ENCODE results near the gene PWWP2B.

DNA sequence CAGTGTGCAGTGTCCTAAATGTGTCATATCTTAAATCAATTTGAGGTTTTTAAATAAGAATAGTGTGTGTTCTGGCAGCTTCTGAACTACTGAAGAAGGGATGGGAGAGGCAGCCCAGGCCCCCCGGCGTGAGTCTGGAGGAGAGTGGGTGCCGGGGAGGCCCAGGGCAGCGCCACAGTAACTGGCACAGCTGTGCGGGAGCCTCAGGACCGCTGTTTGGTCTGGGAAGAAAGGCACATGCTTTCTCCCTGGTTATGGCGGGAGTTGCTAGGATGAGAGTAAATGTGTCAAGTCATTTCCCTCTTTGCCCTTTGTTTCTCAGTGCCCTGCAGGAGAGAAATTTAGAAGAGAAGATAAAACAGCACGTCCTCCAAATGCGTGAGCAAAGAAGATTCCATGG lies 31.9 kb upstream of the PWWP2B start:
- TF ChIP-seq POLR2A (IDR thresholded peaks at IDR 0.05) = no peak
- no peak for TF ChIP-seq POLR2AphosphoS5 (IDR thresholded peaks at IDR 0.05)
- TF ChIP-seq, protein P1, sequence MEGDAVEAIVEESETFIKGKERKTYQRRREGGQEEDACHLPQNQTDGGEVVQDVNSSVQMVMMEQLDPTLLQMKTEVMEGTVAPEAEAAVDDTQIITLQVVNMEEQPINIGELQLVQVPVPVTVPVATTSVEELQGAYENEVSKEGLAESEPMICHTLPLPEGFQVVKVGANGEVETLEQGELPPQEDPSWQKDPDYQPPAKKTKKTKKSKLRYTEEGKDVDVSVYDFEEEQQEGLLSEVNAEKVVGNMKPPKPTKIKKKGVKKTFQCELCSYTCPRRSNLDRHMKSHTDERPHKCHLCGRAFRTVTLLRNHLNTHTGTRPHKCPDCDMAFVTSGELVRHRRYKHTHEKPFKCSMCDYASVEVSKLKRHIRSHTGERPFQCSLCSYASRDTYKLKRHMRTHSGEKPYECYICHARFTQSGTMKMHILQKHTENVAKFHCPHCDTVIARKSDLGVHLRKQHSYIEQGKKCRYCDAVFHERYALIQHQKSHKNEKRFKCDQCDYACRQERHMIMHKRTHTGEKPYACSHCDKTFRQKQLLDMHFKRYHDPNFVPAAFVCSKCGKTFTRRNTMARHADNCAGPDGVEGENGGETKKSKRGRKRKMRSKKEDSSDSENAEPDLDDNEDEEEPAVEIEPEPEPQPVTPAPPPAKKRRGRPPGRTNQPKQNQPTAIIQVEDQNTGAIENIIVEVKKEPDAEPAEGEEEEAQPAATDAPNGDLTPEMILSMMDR (IDR thresholded peaks at IDR 0.05) = no peak
- no peak for TF ChIP-seq EP300 (IDR thresholded peaks at IDR 0.05)

All from sigmoid colon (tissue), 4 donors.